GM12878 (cell line): ENCODE data around the gene CENPO. TPM values are rescaled to one million over a fixed set of nuclear protein-coding genes. Genes with fewer than 3 reads are reported as not detected.

Experiments
- ATAC-seq: fragments of 200-7000 bp; cut with Tn5 transposase; 3 replicates; pipeline ENCODE4 v1.9.1; 2020; ENCODE audit warnings: mild to moderate bottlenecking, moderate library complexity
- BruUV-seq: library from RNA; stranded (reverse); fragments of 400-500 nt; replicated peaks from 2 replicates; lab custom pipeline; 2021; lab: Mats Ljungman, UMichigan
- CTCF ChIA-PET: fragments of 300-600 bp; sonication (Branson Sonifier 250); formaldehyde crosslinking; extraction: SDS; loops from one replicate; lab custom pipeline; 2021; ENCODE audit warnings: inconsistent platforms; lab: Yijun Ruan, JAX
- POLR2A ChIA-PET: fragments of 350-600 bp; formaldehyde crosslinking; extraction: SDS; loops from one replicate; lab custom pipeline; 2021; ENCODE audit warnings: inconsistent platforms; lab: Charles Lee
- RAD21 ChIA-PET: fragments of 300-600 bp; sonication (Branson Sonifier 250); formaldehyde crosslinking; loops from one replicate; lab custom pipeline; 2023; ENCODE audit warnings: antibody characterized with exemption; ENCODE audit not compliant: unreplicated experiment; lab: Charles Lee
- SMC1A ChIA-PET: fragments of 300-600 bp; sonication (Branson Sonifier 250); formaldehyde crosslinking; loops from one replicate; lab custom pipeline; 2023; ENCODE audit not compliant: unreplicated experiment, uncharacterized antibody; lab: Charles Lee
- DNase-seq: peaks from one replicate; pipeline ENCODE4 v3.0.0-alpha.2; 2011; ENCODE audit warnings: low read depth, low spot score
- FAIRE-seq: peaks from 3 replicates; lab custom pipeline; 2011; peaks lifted over from hg19 to GRCh38; lab: Jason Lieb, UNC
- H2AFZ ChIP-seq: 2 replicates; pipeline ENCODE4 v1.6.0; 2011; ENCODE audit warnings: low read depth, low read length, control low read depth; ENCODE audit not compliant: control insufficient read depth
- H3K27ac ChIP-seq: 2 replicates; pipeline ENCODE4 v1.5.1; 2011; ENCODE audit warnings: control low read depth; ENCODE audit not compliant: control insufficient read depth, insufficient read depth
- H3K27me3 ChIP-seq, 2 experiments: replicated peaks in 1 of 2; 2 replicates each; pipeline versions ENCODE4 v1.6.0 to v1.6.1; 2011; ENCODE audit warnings: low read length in 1 of 2; ENCODE audit not compliant: control insufficient read depth in 2 of 2, insufficient read depth in 2 of 2
- H3K36me3 ChIP-seq, 2 experiments: 2 replicates each; pipeline ENCODE4 v1.5.1; 2011; ENCODE audit warnings: low read length in 1 of 2; ENCODE audit not compliant: control insufficient read depth in 2 of 2, insufficient read depth in 2 of 2
- H3K4me1 ChIP-seq: 2 replicates; pipeline ENCODE4 v1.6.1; 2011; ENCODE audit warnings: mild to moderate bottlenecking, low read length, moderate library complexity, mixed read lengths; ENCODE audit not compliant: control insufficient read depth, insufficient read depth
- H3K4me2 ChIP-seq: 2 replicates; pipeline ENCODE4 v1.6.0; 2011; ENCODE audit warnings: control low read depth; ENCODE audit not compliant: control insufficient read depth, insufficient read depth
- H3K4me3 ChIP-seq: fragments of 200-600 bp; sonication (generic); 2 replicates; pipeline ENCODE4 v1.5.1; 2016
- H3K79me2 ChIP-seq: 2 replicates; pipeline ENCODE4 v1.6.0; 2011; ENCODE audit warnings: low read length; ENCODE audit not compliant: control insufficient read depth, insufficient read depth
- H3K9ac ChIP-seq: 2 replicates; pipeline ENCODE4 v1.8.0; 2011; ENCODE audit warnings: low read length, control low read depth, mixed read lengths; ENCODE audit not compliant: control insufficient read depth, insufficient read depth
- H3K9me3 ChIP-seq: replicated peaks from 3 replicates; pipeline ENCODE4 v1.5.1; 2011; ENCODE audit warnings: mild to moderate bottlenecking, low read length; ENCODE audit not compliant: control insufficient read depth, insufficient read depth
- H4K20me1 ChIP-seq: 2 replicates; pipeline ENCODE4 v1.6.0; 2011; ENCODE audit not compliant: control insufficient read depth, insufficient read depth
- ATF2 ChIP-seq: IDR thresholded peaks from 2 replicates; pipeline ENCODE4 v1.6.1; 2012; ENCODE audit warnings: low read length, inconsistent platforms
- CBFB ChIP-seq: IDR thresholded peaks from 2 replicates; pipeline ENCODE4 v1.6.1; 2016; ENCODE audit warnings: antibody characterized with exemption, low read depth
- CBX3 ChIP-seq: fragments of 200-600 bp; sonication (generic); IDR thresholded peaks from 2 replicates; pipeline ENCODE4 v1.6.1; 2016; ENCODE audit warnings: low read depth, borderline replicate concordance
- HDAC6 ChIP-seq: fragments of 200-600 bp; sonication (generic); IDR thresholded peaks from one replicate; pipeline ENCODE4 v1.8.0; 2017; ENCODE audit warnings: antibody characterized with exemption; ENCODE audit not compliant: unreplicated experiment
- IKZF1 ChIP-seq: fragments of 450-650 bp; conservative IDR thresholded peaks from 2 replicates; pipeline ENCODE4 v1.6.1; 2017; ENCODE audit warnings: antibody characterized with exemption, mild to moderate bottlenecking
- IKZF2 ChIP-seq, 2 experiments: fragments of 450-650 bp; IDR thresholded peaks; 2 replicates each; pipeline ENCODE4 v1.6.1; 2017; ENCODE audit warnings: mild to moderate bottlenecking in 2 of 2, moderate library complexity in 2 of 2
- PBX3 ChIP-seq: IDR thresholded peaks from 2 replicates; pipeline ENCODE4 v1.6.1; 2011; ENCODE audit warnings: mild to moderate bottlenecking, low read depth, low read length, moderate library complexity; ENCODE audit not compliant: insufficient replicate concordance
- POLR2AphosphoS5 ChIP-seq: IDR thresholded peaks from 2 replicates; pipeline ENCODE4 v1.6.1; 2011; ENCODE audit warnings: mild to moderate bottlenecking, low read length, inconsistent platforms
- RUNX3 ChIP-seq: IDR thresholded peaks from 2 replicates; pipeline ENCODE4 v1.6.1; 2012; ENCODE audit warnings: low read length, inconsistent platforms
- SMC3 ChIP-seq: IDR thresholded peaks from 2 replicates; pipeline ENCODE4 v1.6.1; 2011; ENCODE audit warnings: low read length, improper control_type of control experiment, borderline replicate concordance
- WRNIP1 ChIP-seq: IDR thresholded peaks from 2 replicates; pipeline ENCODE4 v1.6.1; 2011; ENCODE audit warnings: low read depth, low read length, improper control_type of control experiment, borderline replicate concordance
- ZNF274 ChIP-seq: IDR thresholded peaks from one replicate; pipeline ENCODE4 v1.8.0; 2011; ENCODE audit not compliant: insufficient read length, insufficient read depth
- WGBS: methylation state at CpG from one replicate; pipeline ENCODE4 v1.1.6; 2016; ENCODE audit warnings: low lambda C conversion rate; ENCODE audit not compliant: insufficient replicate concordance, insufficient coverage; ENCODE audit errors: missing lambda C conversion rate; 5-methylcytosine and 5-hydroxymethylcytosine counted together
- in situ Hi-C: fragments of 300-500 bp; cut with MboI; formaldehyde crosslinking; loops from 9 replicates; pipeline ENCODE4 v1.14.3; 2018; ENCODE audit warnings: mixed read lengths
- intact Hi-C: fragments of 100-400 bp; cut with micrococcal nuclease; formaldehyde crosslinking; loops from one replicate; pipeline ENCODE4 v1.14.2; 2022; ENCODE audit not compliant: unreplicated experiment
- polyA plus RNA-seq, 11 experiments: library from polyadenylated mRNA; depleted of rRNA in 4 of 11; unstranded in 6 of 11; stranded (reverse) in 5 of 11; fragments of >200 nt; fragmentation: Nextera tagmentation in 4 of 11; fragmentation: Illumina TruSeq in 1 of 11; extraction: Ambion mirVana in 4 of 11; extraction: Trizol in 1 of 11; gene quantifications; 1 replicate in 1 of 11; 2 replicates in 10 of 11; pipeline versions ENCODE4 v1.2.1 to v1.2.3, GENCODE V29; 2011 to 2016; ENCODE audit warnings: inconsistent platforms in 2 of 11, missing spikeins in 2 of 11, low read depth in 1 of 11
- total RNA-seq, 4 experiments: library from RNA; depleted of rRNA in 3 of 4; stranded (reverse); fragments of >200 nt in 3 of 4; fragmentation: Illumina TruSeq in 1 of 4; extraction: Trizol in 1 of 4; gene quantifications; 2 replicates each; pipeline versions ENCODE4 v1.2.1 to v1.2.3, GENCODE V29; 2013 to 2021

CENPO gene
- total and polyA plus RNA-seq, 10 of the 15 experiments (the other 5 are each of a cell fraction or from before 2014, with no cell fraction given) = 18.7 to 37.0 (median 31.4) TPM

GRCh38 chr2:24774373-24774772 lies 18.9 kb upstream of the CENPO start (continued):
- TF ChIP-seq ATF2 = no peak
- no peak for TF ChIP-seq POLR2AphosphoS5
- TF ChIP-seq IKZF1 = no peak
- no peak for TF ChIP-seq RUNX3
- no peak for TF ChIP-seq CBFB
- no peak for TF ChIP-seq HDAC6
- TF ChIP-seq PBX3 = no peak
- TF ChIP-seq SMC3 = no peak

GRCh38 chr2:24779116-24779515 lies 14.1 kb upstream of the CENPO start:
- Histone ChIP-seq H3K9me3 (no peaks in the 10 kb centered on the region; the same call in 2 of the 3 replicates), H3K27ac (no peak overlapping the region), H3K9ac (no peak overlapping the region), H3K4me1 (no peaks in the 10 kb centered on the region), H2AFZ (no peak overlapping the region), H3K27me3 (no peaks in the 10 kb centered on the region), H4K20me1 (no peaks in the 10 kb centered on the region), H3K79me2 (no peaks in the 10 kb centered on the region), H3K36me3 (no peaks in the 10 kb centered on the region), H3K4me2 (no peak overlapping the region), H3K4me3 (no peak overlapping the region)
- ATAC-seq (no peak), DNase-seq (no peak), FAIRE-seq (no peak)
- CTCF ChIA-PET = interaction anchor here (0.8 to 2.2 kb wide), 6 partner anchors 10 to 310 kb away, joined by 3 to 6 read pairs (median 4); partner anchors contain the start of genes CENPO and PTRHD1
- WGBS = 100% methylated on average over 2 of the region's 2 CpGs
- in situ Hi-C loops = no loop called here
- POLR2A ChIA-PET = interaction anchor here (1.2 kb wide), 1 partner anchor 14 kb away, joined by 3 read pairs; the partner anchor contains the start of genes CENPO and PTRHD1
- TF ChIP-seq WRNIP1 (no peak), IKZF2 (IDR thresholded peaks at IDR 0.05) (no peak), CBX3 (no peak), ZNF274 (no peak)
- RAD21 ChIA-PET = no interaction called here
- SMC1A ChIA-PET = interaction anchor here (0.7 to 2.2 kb wide), 6 partner anchors 8 to 369 kb away, joined by 3 to 6 read pairs (median 3); no protein-coding TSS in a partner anchor
- no TSS peak for BruUV-seq
- intact Hi-C loops = no loop called here
